ENCODE measurements around the gene MINDY4. TPM values are rescaled to one million over a fixed set of nuclear protein-coding genes. Genes with fewer than 3 reads are reported as not detected.

Gene MINDY4
- total and polyA plus RNA-seq, 2 of the 8 experiments (the other 6 are each of a cell fraction or from before 2014, with no cell fraction given): 1.3 to 3.6 TPM

DNA sequence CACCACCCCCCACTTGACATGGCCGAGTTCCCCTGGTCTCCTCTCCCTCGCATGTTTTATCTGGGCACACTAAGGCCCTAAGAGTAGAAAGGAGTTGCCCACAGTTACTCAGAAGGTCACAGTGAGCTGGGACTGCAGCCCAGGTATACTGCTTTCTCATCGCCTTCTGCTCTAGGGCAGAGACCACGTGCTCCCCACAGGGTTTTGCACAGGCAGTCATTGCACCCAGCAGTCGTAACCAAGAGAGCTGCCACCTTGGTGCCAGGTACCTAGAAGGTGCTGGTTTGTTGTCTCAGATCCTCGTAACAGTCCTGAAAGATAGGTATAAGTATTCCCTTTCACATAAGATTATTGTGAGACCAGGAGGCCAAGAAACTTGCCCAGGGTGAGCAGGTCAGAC, 1.8 kb downstream of the MINDY4 start:
- Histone ChIP-seq H2AK5ac (ENCODE audit: low read depth, low read length) (no peak overlapping the region), H4K20me1 (replicated peaks in 1 of 2; ENCODE audit: control insufficient read depth in 1 of 2, insufficient read depth in 2 of 2, low read length in 2 of 2) (no peaks in the 10 kb centered on the region), H3K4ac (replicated peaks; ENCODE audit: insufficient read length, low read depth, low read length) (no peak overlapping the region), H3K4me1 (replicated peaks in 1 of 4; ENCODE audit: control insufficient read depth in 3 of 4, insufficient read depth in 4 of 4, low read length in 3 of 4) (peaks cover 0 to 2% (median under 1%) of the 10 kb centered on the region in 4 experiments; a peak in 5 of 7 replicates), H3K56ac (replicated peaks; ENCODE audit: insufficient read length, low read depth, low read length) (no peak overlapping the region), H2BK120ac (replicated peaks; ENCODE audit: low read depth, low read length) (no peak overlapping the region), H3K9me3 (ENCODE audit: insufficient read depth in 2 of 2, low read depth in 1 of 2, low read length in 1 of 2) (no peaks in the 10 kb centered on the region), H3K23ac (ENCODE audit: insufficient read length) (no peak overlapping the region), H2BK12ac (ENCODE audit: low read depth, low read length) (no peak overlapping the region), H4K5ac (ENCODE audit: insufficient read length, low read depth, low read length) (no peak overlapping the region), H4K91ac (replicated peaks; ENCODE audit: insufficient read length, low read length) (no peak overlapping the region), H3K36me3 (ENCODE audit: control insufficient read depth in 2 of 4, insufficient read depth in 4 of 4, low read length in 3 of 4) (no peaks in the 10 kb centered on the region), H3K79me1 (ENCODE audit: low read depth, low read length) (no peaks in the 10 kb centered on the region; the same call in 1 of the 2 replicates), H4K8ac (ENCODE audit: extremely low read depth, insufficient read depth, low read length) (no peak overlapping the region), H3K23me2 (ENCODE audit: low read depth, low read length) (peaks cover 10% of the 10 kb centered on the region; the same call in 1 of the 2 replicates), H3K4me2 (ENCODE audit: insufficient read depth in 1 of 2, low read depth in 2 of 2, low read length in 2 of 2) (no peak overlapping the region; a peak in 1 of 4 replicates), H3K14ac (ENCODE audit: insufficient read length) (no peak overlapping the region), H2BK5ac (ENCODE audit: low read depth, low read length) (no peak overlapping the region), H3K4me3 (ENCODE audit: extremely low read depth in 1 of 4, insufficient read depth in 2 of 4, low read depth in 3 of 4, low read length in 4 of 4) (no peak overlapping the region), H3K18ac (ENCODE audit: extremely low read depth, low read length) (no peak overlapping the region), H3K9ac (replicated peaks in 1 of 4; ENCODE audit: extremely low read depth in 1 of 4, low read depth in 3 of 4, low read length in 3 of 4) (no peak overlapping the region), H2BK15ac (ENCODE audit: low read length) (no peak overlapping the region), H2AFZ (ENCODE audit: low read length) (no peak overlapping the region), H2BK20ac (ENCODE audit: low read length) (no peak overlapping the region), H3K27ac (ENCODE audit: low read depth, low read length) (no peak overlapping the region), H3K27me3 (replicated peaks in 1 of 4; ENCODE audit: control insufficient read depth in 3 of 4, extremely low read depth in 1 of 4, insufficient read depth in 3 of 4, low read length in 3 of 4) (no peaks in the 10 kb centered on the region), H3K79me2 (ENCODE audit: control insufficient read depth in 1 of 2, insufficient read depth in 2 of 2, low read length in 2 of 2) (peaks cover 0 to 2% of the 10 kb centered on the region in 2 experiments; a peak in 1 of 4 replicates)
- ChIA-PET CTCF (ENCODE audit: partially characterized antibody) (interaction anchor here (0.8 to 4.7 kb wide), 7 partner anchors 11 to 211 kb away, joined by 3 to 17 read pairs (median 4); no protein-coding TSS in a partner anchor), POLR2A (ENCODE audit: partially characterized antibody) (interaction anchor here (0.6 to 0.9 kb wide), 2 partner anchors 118 to 142 kb away, joined by 3 read pairs; no protein-coding TSS in a partner anchor)
- WGBS, 2 experiments (ENCODE audit: extremely low coverage in 1 of 2, insufficient coverage in 1 of 2, insufficient read length in 1 of 2, insufficient replicate concordance in 2 of 2, low coverage in 1 of 2, low lambda C conversion rate in 2 of 2, missing lambda C conversion rate in 1 of 2): 89% methylated on average over 5 of the region's 6 CpGs; no CpG with 5 or more reads in 1 of the 2 experiments
- FAIRE-seq: no peak
- no peak for DNase-seq (ENCODE audit: low read depth in 1 of 2, low spot score in 2 of 2)
- TF ChIP-seq, protein P1, sequence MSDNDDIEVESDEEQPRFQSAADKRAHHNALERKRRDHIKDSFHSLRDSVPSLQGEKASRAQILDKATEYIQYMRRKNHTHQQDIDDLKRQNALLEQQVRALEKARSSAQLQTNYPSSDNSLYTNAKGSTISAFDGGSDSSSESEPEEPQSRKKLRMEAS (IDR thresholded peaks at IDR 0.05): no peak
- no peak for TF ChIP-seq RNF2 (IDR thresholded peaks at IDR 0.05; ENCODE audit: borderline replicate concordance, low read depth, low read length, missing control alignments, poor library complexity, severe bottlenecking)
- no peak for TF ChIP-seq YY1 (IDR thresholded peaks at IDR 0.05; ENCODE audit: low read depth, low read length)
- TF ChIP-seq BCL11A (IDR thresholded peaks at IDR 0.05; ENCODE audit: low read depth in 2 of 2, low read length in 2 of 2): no peak
- TF ChIP-seq KDM1A (IDR thresholded peaks at IDR 0.05; ENCODE audit: borderline replicate concordance, low read length): no peak
- TF ChIP-seq EZH2 (IDR thresholded peaks at IDR 0.05; ENCODE audit: low read depth, low read length, severe bottlenecking): no peak
- TF ChIP-seq KDM5A (IDR thresholded peaks at IDR 0.05; ENCODE audit: low read length): no peak
- no peak for TF ChIP-seq BACH1 (IDR thresholded peaks at IDR 0.05; ENCODE audit: low read length)
- TF ChIP-seq SUZ12 (IDR thresholded peaks at IDR 0.05; ENCODE audit: low read length): no peak
- no peak for TF ChIP-seq CBX8 (IDR thresholded peaks at IDR 0.05; ENCODE audit: borderline replicate concordance, low read depth, low read length)
- no peak for TF ChIP-seq POLR2A (IDR thresholded peaks at IDR 0.05; ENCODE audit: control extremely low read depth in 1 of 2, low read depth in 2 of 2, low read length in 2 of 2)
- TF ChIP-seq TCF12 (IDR thresholded peaks at IDR 0.05; ENCODE audit: low read depth, low read length): no peak
- no peak for TF ChIP-seq SP4 (IDR thresholded peaks at IDR 0.05; ENCODE audit: low read length)
- TF ChIP-seq SRF (IDR thresholded peaks at IDR 0.05; ENCODE audit: low read depth, low read length): no peak
- TF ChIP-seq TAF7 (optimal IDR thresholded peaks at IDR 0.05; ENCODE audit: borderline replicate concordance, low read depth, low read length): no peak

Data from H1 (cell line).